HepG2 (cell line): ENCODE data around the gene TRIM67. TPM values are rescaled to one million over a fixed set of nuclear protein-coding genes. Genes with fewer than 3 reads are reported as not detected.

Experiments
- HCFC1 ChIP-seq: fragments of 150-350 bp; IDR thresholded peaks from 2 replicates; pipeline ENCODE4 v1.6.1; 2014; ENCODE audit warnings: low read depth, low read length
- TCF7 ChIP-seq: sonication (generic); IDR thresholded peaks from 2 replicates; pipeline ENCODE4 v1.6.1; 2016; ENCODE audit warnings: antibody characterized with exemption, low read depth
- TFDP2 ChIP-seq: sonication (generic); formaldehyde crosslinking; IDR thresholded peaks from 2 replicates; pipeline ENCODE4 v1.4.0; 2020; ENCODE audit warnings: missing genetic modification reagents
- XBP1 ChIP-seq: sonication (generic); formaldehyde crosslinking; IDR thresholded peaks from 2 replicates; pipeline ENCODE4 v1.5.0; 2020; ENCODE audit warnings: missing genetic modification reagents
- ZFAT ChIP-seq: sonication (generic); formaldehyde crosslinking; conservative IDR thresholded peaks from 2 replicates; pipeline ENCODE4 v1.8.1; 2023; ENCODE audit warnings: missing genetic modification reagents, inconsistent platforms
- ZNF232 ChIP-seq: sonication (generic); formaldehyde crosslinking; IDR thresholded peaks from 2 replicates; pipeline ENCODE4 v1.4.0; 2020; ENCODE audit warnings: missing genetic modification reagents, borderline replicate concordance
- ZNF496 ChIP-seq: sonication (generic); formaldehyde crosslinking; IDR thresholded peaks from 2 replicates; pipeline ENCODE4 v1.8.1; 2023; ENCODE audit warnings: mild to moderate bottlenecking, moderate library complexity, missing genetic modification reagents; ENCODE audit not compliant: insufficient replicate concordance
- ZNF609 ChIP-seq: sonication (generic); formaldehyde crosslinking; IDR thresholded peaks from 2 replicates; pipeline ENCODE4 v1.4.0; 2020; ENCODE audit warnings: mild to moderate bottlenecking, missing genetic modification reagents, borderline replicate concordance
- ZNF766 ChIP-seq: sonication (generic); formaldehyde crosslinking; IDR thresholded peaks from 2 replicates; pipeline ENCODE4 v1.5.0; 2020; ENCODE audit warnings: missing genetic modification reagents, borderline replicate concordance
- ZNF83 ChIP-seq: sonication (generic); formaldehyde crosslinking; IDR thresholded peaks from 2 replicates; pipeline ENCODE4 v1.4.0; 2020; ENCODE audit warnings: missing genetic modification reagents, mild to moderate bottlenecking, borderline replicate concordance
- polyA plus RNA-seq, 8 experiments: library from polyadenylated mRNA; depleted of rRNA in 3 of 8; stranded (reverse) in 7 of 8; unstranded in 1 of 8; fragments of >200 nt; fragmentation: Illumina TruSeq in 4 of 8; extraction: Trizol in 4 of 8; gene quantifications; 2 replicates each; pipeline versions ENCODE4 v1.2.1 to v1.2.3, GENCODE V29; 2011 to 2016; ENCODE audit warnings: low read depth in 4 of 8, missing spikeins in 1 of 8, mixed read lengths in 1 of 8; ENCODE audit not compliant: insufficient read depth in 1 of 8
- total RNA-seq, 5 experiments: library from RNA; depleted of rRNA; stranded (reverse); fragments of >200 nt; fragmentation: Illumina TruSeq; extraction: Trizol; gene quantifications; 2 replicates each; pipeline ENCODE4 v1.2.3, GENCODE V29; 2016; ENCODE audit warnings: low read depth in 1 of 5
- TF ChIP-seq, protein P1 (sequence below): sonication (generic); formaldehyde crosslinking; IDR thresholded peaks from 2 replicates; pipeline ENCODE4 v1.5.1; 2020; ENCODE audit warnings: missing genetic modification reagents, mild to moderate bottlenecking, borderline replicate concordance
- TF ChIP-seq, protein P2 (sequence below): sonication (generic); formaldehyde crosslinking; IDR thresholded peaks from 2 replicates; pipeline ENCODE4 v1.8.1; 2023; ENCODE audit warnings: mild to moderate bottlenecking, missing genetic modification reagents

The TRIM67 gene
- total and polyA plus RNA-seq, 2 of the 13 experiments (the other 11 are each of a cell fraction or from before 2014, with no cell fraction given) = not detected

DNA sequence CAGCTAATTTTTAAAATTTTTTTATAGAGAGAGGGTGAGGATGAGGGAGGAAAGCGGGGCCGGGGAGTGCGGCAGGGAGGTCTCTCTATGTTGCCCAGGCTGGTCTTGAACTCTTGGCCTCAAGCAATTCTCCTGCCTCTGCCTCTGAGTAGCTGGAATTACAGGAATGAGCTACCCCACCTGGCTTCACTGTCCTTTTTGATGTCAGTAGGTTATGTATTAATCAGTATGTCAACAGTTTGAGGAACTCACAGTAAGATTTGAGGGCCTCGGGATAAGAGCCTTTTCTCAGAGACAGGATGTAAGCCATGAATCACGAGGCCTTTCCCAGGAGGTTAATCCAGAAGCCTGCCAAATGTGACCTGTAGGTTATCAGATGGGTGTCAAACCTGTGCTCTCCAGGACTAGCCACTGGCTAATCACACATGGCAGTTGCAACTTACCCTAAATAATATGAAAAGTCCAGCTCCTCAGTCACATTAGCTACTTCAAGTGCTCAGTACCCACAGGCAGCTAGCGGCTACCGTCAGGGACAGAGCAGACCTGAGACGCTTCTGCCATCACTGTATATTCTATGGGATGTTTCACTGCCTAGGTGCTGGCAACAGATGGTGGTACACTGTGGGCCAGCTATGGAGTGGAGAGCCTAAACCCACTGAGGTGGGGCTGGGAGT is 33.1 kb downstream of the TRIM67 start (continued):
- peak; percentile 87 for TF ChIP-seq TCF7
- no peak for TF ChIP-seq ZFAT (CRISPR knock-in tag)
- no peak for TF ChIP-seq ZNF83 (CRISPR knock-in tag)
- no peak for TF ChIP-seq ZNF496 (CRISPR knock-in tag)
- TF ChIP-seq ZNF609 = peak; percentile 97
- no peak for TF ChIP-seq ZNF766 (CRISPR knock-in tag)
- TF ChIP-seq, protein P1, sequence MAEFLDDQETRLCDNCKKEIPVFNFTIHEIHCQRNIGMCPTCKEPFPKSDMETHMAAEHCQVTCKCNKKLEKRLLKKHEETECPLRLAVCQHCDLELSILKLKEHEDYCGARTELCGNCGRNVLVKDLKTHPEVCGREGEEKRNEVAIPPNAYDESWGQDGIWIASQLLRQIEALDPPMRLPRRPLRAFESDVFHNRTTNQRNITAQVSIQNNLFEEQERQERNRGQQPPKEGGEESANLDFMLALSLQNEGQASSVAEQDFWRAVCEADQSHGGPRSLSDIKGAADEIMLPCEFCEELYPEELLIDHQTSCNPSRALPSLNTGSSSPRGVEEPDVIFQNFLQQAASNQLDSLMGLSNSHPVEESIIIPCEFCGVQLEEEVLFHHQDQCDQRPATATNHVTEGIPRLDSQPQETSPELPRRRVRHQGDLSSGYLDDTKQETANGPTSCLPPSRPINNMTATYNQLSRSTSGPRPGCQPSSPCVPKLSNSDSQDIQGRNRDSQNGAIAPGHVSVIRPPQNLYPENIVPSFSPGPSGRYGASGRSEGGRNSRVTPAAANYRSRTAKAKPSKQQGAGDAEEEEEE (CRISPR knock-in tag) = no peak
- TF ChIP-seq ZNF232 (CRISPR knock-in tag) = 0 out of 2 replicates have a peak, but pooled peaks have one; percentile 34
- TF ChIP-seq TFDP2 (CRISPR knock-in tag) = no peak
- no peak for TF ChIP-seq XBP1 (CRISPR knock-in tag)
- TF ChIP-seq, protein P2, sequence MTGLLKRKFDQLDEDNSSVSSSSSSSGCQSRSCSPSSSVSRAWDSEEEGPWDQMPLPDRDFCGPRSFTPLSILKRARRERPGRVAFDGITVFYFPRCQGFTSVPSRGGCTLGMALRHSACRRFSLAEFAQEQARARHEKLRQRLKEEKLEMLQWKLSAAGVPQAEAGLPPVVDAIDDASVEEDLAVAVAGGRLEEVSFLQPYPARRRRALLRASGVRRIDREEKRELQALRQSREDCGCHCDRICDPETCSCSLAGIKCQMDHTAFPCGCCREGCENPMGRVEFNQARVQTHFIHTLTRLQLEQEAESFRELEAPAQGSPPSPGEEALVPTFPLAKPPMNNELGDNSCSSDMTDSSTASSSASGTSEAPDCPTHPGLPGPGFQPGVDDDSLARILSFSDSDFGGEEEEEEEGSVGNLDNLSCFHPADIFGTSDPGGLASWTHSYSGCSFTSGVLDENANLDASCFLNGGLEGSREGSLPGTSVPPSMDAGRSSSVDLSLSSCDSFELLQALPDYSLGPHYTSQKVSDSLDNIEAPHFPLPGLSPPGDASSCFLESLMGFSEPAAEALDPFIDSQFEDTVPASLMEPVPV = no peak
- TF ChIP-seq HCFC1 = no peak
